Left kidney (tissue), 2 donors: Measurements from ENCODE around the gene BET1L. TPM values are rescaled to one million over a fixed set of nuclear protein-coding genes. Genes with fewer than 3 reads are reported as not detected.

Source experiments
- DNase-seq: peaks from one replicate; pipeline ENCODE4 v3.0.0-alpha.2; 2013
- polyA plus RNA-seq: library from polyadenylated mRNA; unstranded; fragments of 120-200 nt; gene quantifications from one replicate; pipeline ENCODE4 v1.2.1, GENCODE V29; 2013; ENCODE audit not compliant: insufficient read length

Gene BET1L
- polyA plus RNA-seq, 1 donor: 41.5 TPM

- no peak for DNase-seq
Observed at GRCh38 chr11:211295-211694, 4.1 kb upstream of the BET1L start.

GRCh38 chr11:210803-211180 is 3.6 kb upstream of the BET1L start:
- DNase-seq: no peak

- no peak for DNase-seq
Observed at GRCh38 chr11:210122-210802, 3.1 kb upstream of the BET1L start.

- DNase-seq: no peak
Observed at GRCh38 chr11:209275-210121, 2.3 kb upstream of the BET1L start.

GRCh38 chr11:208917-209260 is 1.7 kb upstream of the BET1L start:
- no peak for DNase-seq

GRCh38 chr11:208181-208916 is 1.1 kb upstream of the BET1L start:
- DNase-seq: peak; percentile 84

- no peak for DNase-seq
Observed at GRCh38 chr11:207863-208180, 623 bp upstream of the BET1L start.

- no peak for DNase-seq
Observed at GRCh38 chr11:206526-207207, 532 bp downstream of the BET1L start.

- no peak for DNase-seq
Observed at GRCh38 chr11:206002-206384, 1.2 kb downstream of the BET1L start.

- DNase-seq: no peak
Observed at GRCh38 chr11:205221-206001, 1.8 kb downstream of the BET1L start.

- no peak for DNase-seq
Observed at GRCh38 chr11:204587-205109, 2.6 kb downstream of the BET1L start.

- DNase-seq: no peak
Observed at GRCh38 chr11:203945-204586, 3.1 kb downstream of the BET1L start.

- no peak for DNase-seq
Observed at GRCh38 chr11:203056-203944, 3.9 kb downstream of the BET1L start.

- DNase-seq: no peak
Observed at GRCh38 chr11:202490-202889, 4.7 kb downstream of the BET1L start.

- DNase-seq: no peak
Observed at GRCh38 chr11:201966-202365, 5.2 kb downstream of the BET1L start.

- no peak for DNase-seq
Observed at GRCh38 chr11:200224-201003, 6.8 kb downstream of the BET1L start.

GRCh38 chr11:199782-200181 is 7.4 kb downstream of the BET1L start:
- DNase-seq: no peak

- no peak for DNase-seq
Observed at GRCh38 chr11:199004-199581, 8.1 kb downstream of the BET1L start.
